ENCODE results near the gene APOBEC3H.

Gene APOBEC3H

GRCh38 chr22:39149915-39150847 is 53.1 kb downstream of the APOBEC3H start:
- no peak for TF ChIP-seq CTCF (IDR thresholded peaks at IDR 0.05; ENCODE audit: low read depth, low read length, missing control alignments)
- DNase-seq (ENCODE audit: low read depth) = no peak
- no peak overlapping the region for H3K4me3 ChIP-seq (ENCODE audit: low read depth, low read length)

- no peak for DNase-seq (ENCODE audit: low read depth)
- no peak for TF ChIP-seq CTCF (IDR thresholded peaks at IDR 0.05; ENCODE audit: low read depth, low read length, missing control alignments)
- H3K4me3 ChIP-seq (ENCODE audit: low read depth, low read length) = no peak overlapping the region
These were observed 53.8 kb downstream of the APOBEC3H start for GRCh38 chr22:39150848-39151215.

- no peak for TF ChIP-seq CTCF (IDR thresholded peaks at IDR 0.05; ENCODE audit: low read depth, low read length, missing control alignments)
- DNase-seq (ENCODE audit: low read depth) = no peak
- H3K4me3 ChIP-seq (ENCODE audit: low read depth, low read length) = peak overlapping the region; percentile 95
These were observed 54.4 kb downstream of the APOBEC3H start for GRCh38 chr22:39151329-39151975.

GRCh38 chr22:39152024-39152510 is 55.0 kb downstream of the APOBEC3H start:
- no peak for TF ChIP-seq CTCF (IDR thresholded peaks at IDR 0.05; ENCODE audit: low read depth, low read length, missing control alignments)

GRCh38 chr22:39152511-39153219 is 55.6 kb downstream of the APOBEC3H start, which contains the start of gene CBX7:
Gene CBX7 (minus strand): TSS chr22:39152680. CDS start chr22:39152444, 236 bp downstream.
- DNase-seq (ENCODE audit: low read depth) = peak; percentile 55
- no peak for TF ChIP-seq CTCF (IDR thresholded peaks at IDR 0.05; ENCODE audit: low read depth, low read length, missing control alignments)
- H3K4me3 ChIP-seq (ENCODE audit: low read depth, low read length) = peak within 1 kb of the TSS; percentile 95

More at GRCh38 chr22:39152024-39152510, 55.0 kb downstream of the APOBEC3H start:
- DNase-seq (ENCODE audit: low read depth) = no peak
- H3K4me3 ChIP-seq (ENCODE audit: low read depth, low read length) = peak overlapping the region; percentile 95

GRCh38 chr22:39153220-39153717 is 56.2 kb downstream of the APOBEC3H start:
- TF ChIP-seq CTCF (IDR thresholded peaks at IDR 0.05; ENCODE audit: low read depth, low read length, missing control alignments) = no peak
- H3K4me3 ChIP-seq (ENCODE audit: low read depth, low read length) = peak overlapping the region; percentile 66
- DNase-seq (ENCODE audit: low read depth) = no peak

All from GM12864 (cell line).